Spleen (tissue), 11 donors: Measurements from ENCODE around the gene TTC19. TPM values are rescaled to one million over a fixed set of nuclear protein-coding genes. Genes with fewer than 3 reads are reported as not detected.
"Not testable (repeated sequence)": the region's sequence is repeated elsewhere in the genome, so short reads cannot be mapped to it uniquely, and the experiment has no call there.

Source experiments
- DNase-seq: peaks from one replicate; pipeline ENCODE4 v3.0.0-alpha.2; 2020
- H3K27ac ChIP-seq, 8 donors: fragments of 200-600 bp; sonication (generic) in 7 of 8; 1 replicate in 4 of 8; 2 replicates in 4 of 8; pipeline versions ENCODE4 v1.5.0 to v1.8.0; 2016 to 2021; ENCODE audit warnings: inconsistent platforms in 4 of 8, mild to moderate bottlenecking in 4 of 8, moderate library complexity in 1 of 8
- H3K27me3 ChIP-seq, 7 donors: fragments of 200-600 bp; sonication (generic) in 6 of 7; replicated peaks in 1 of 7; 1 replicate in 4 of 7; 2 replicates in 3 of 7; pipeline versions ENCODE4 v1.5.0 to v1.8.0; 2016 to 2021; ENCODE audit warnings: inconsistent platforms in 3 of 7, mild to moderate bottlenecking in 1 of 7
- H3K36me3 ChIP-seq, 6 donors: fragments of 200-600 bp; sonication (generic) in 5 of 6; 1 replicate in 4 of 6; 2 replicates in 2 of 6; pipeline versions ENCODE4 v1.5.0 to v1.8.0; 2016 to 2021; ENCODE audit warnings: inconsistent platforms in 2 of 6
- H3K4me1 ChIP-seq, 6 donors: fragments of 200-600 bp; sonication (generic) in 5 of 6; 1 replicate in 3 of 6; 2 replicates in 3 of 6; pipeline versions ENCODE4 v1.5.0 to v1.8.0; 2016 to 2021; ENCODE audit warnings: inconsistent platforms in 3 of 6
- H3K4me3 ChIP-seq, 8 donors: fragments of 200-600 bp; sonication (generic) in 7 of 8; 1 replicate in 4 of 8; 2 replicates in 4 of 8; pipeline versions ENCODE4 v1.5.0 to v1.8.0; 2016 to 2021; ENCODE audit warnings: inconsistent platforms in 4 of 8, mild to moderate bottlenecking in 4 of 8, moderate library complexity in 2 of 8
- H3K9me3 ChIP-seq, 8 donors: fragments of 200-600 bp; sonication (generic) in 7 of 8; 1 replicate in 4 of 8; 2 replicates in 4 of 8; pipeline versions ENCODE4 v1.5.0 to v1.8.0; 2016 to 2021; ENCODE audit warnings: inconsistent platforms in 4 of 8
- POLR2A ChIP-seq, 3 donors: fragments of 450-650 bp; IDR thresholded peaks; one replicate each; pipeline ENCODE4 v1.5.1; 2017; ENCODE audit warnings: antibody characterized with exemption in 3 of 3, mild to moderate bottlenecking in 1 of 3
- POLR2AphosphoS5 ChIP-seq, 3 donors: sonication (generic); formaldehyde crosslinking; IDR thresholded peaks; one replicate each; pipeline ENCODE4 v1.5.1; 2017; ENCODE audit warnings: antibody characterized with exemption in 3 of 3
- WGBS, 5 donors: extraction: QIAGEN DNeasy Blood & Tissue Kit in 3 of 5; methylation state at CpG; one replicate each; pipeline versions ENCODE4 v1.1.5 to v1.1.7; 2013 to 2018; 5-methylcytosine and 5-hydroxymethylcytosine counted together
- intact Hi-C: fragments of 100-400 bp; cut with DNase I; formaldehyde crosslinking; loops from one replicate; pipeline ENCODE4 v1.15.0; 2023; ENCODE audit warnings: low total_unique reads
- polyA plus RNA-seq, 3 donors: library from polyadenylated mRNA; stranded (reverse); fragments of 200-250 nt; gene quantifications; one replicate each; pipeline ENCODE4 v1.2.1, GENCODE V29; 2013
- total RNA-seq, 7 donors: library from RNA; depleted of rRNA in 3 of 7; stranded (reverse); fragments of >200 nt in 3 of 7; fragmentation: NEBNext Ultra II Directional in 4 of 7; extraction: Animal tissue kit (Norgen Biotek cat#: 25700) in 4 of 7; gene quantifications; one replicate each; pipeline versions ENCODE4 v1.1.0 to v1.2.1, GENCODE V29; 2016 to 2021
- TF ChIP-seq, protein P1 (sequence below), 11 experiments: fragments of 200-600 bp in 7 of 11; fragments of 450-650 bp in 4 of 11; sonication (generic) in 4 of 11; IDR thresholded peaks in 8 of 11; conservative IDR thresholded peaks in 3 of 11; 1 replicate in 7 of 11; 2 replicates in 4 of 11; pipeline versions ENCODE4 v1.4.0 to v1.8.0; 2016 to 2021; ENCODE audit warnings: antibody characterized with exemption in 11 of 11, inconsistent platforms in 4 of 11, mild to moderate bottlenecking in 1 of 11
- donor health status: healthy with polysubstance abuse.
- donor health status: DM: no; HTN: no; CAD: no; lungs with moderate emphysema.
- donor health status: DM: no; HTN: no; CAD: no.
- donor health status: Bipolar disorder and iron deficiency.
- donor health status: healthy.
- donor health status: DM: no; HTN: no; CAD: no.
- donor health status: DM: yes; HTN: yes; CAD: no.

TTC19 gene
- total and polyA plus RNA-seq, 10 donors, result 14.6 to 59.9 (median 34.4) TPM

DNA sequence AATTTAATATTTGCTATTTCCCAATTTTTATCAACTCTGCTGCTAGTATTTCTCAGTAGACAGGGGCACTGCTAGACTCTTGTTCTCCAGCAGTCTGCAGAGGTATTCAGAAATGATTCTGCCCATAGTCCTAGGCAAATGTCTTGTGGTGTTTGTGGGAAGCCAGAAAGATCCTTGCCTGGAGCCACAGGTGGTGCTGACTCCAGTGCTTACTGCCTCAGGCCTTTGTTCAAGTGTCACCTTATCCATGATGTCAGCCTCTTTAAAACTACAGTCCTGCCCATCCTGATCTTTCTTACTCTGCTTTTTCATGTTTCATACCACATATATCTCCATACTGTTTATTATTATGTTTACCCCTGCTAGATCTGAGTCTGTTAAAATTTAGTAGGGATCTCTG, 26.6 kb upstream of the TTC19 start:
- no peak overlapping the region for H3K4me3 ChIP-seq
- intact Hi-C loops, result no loop called here
- peaks cover 0 to 7% (median 0%) of the 10 kb centered on the region in 7 donors for H3K27me3 ChIP-seq
- peaks cover 3 to 37% (median 16%) of the 10 kb centered on the region in 6 donors for H3K36me3 ChIP-seq
- no peak overlapping the region for H3K27ac ChIP-seq
- DNase-seq, result no peak
- H3K9me3 ChIP-seq, result no peaks in the 10 kb centered on the region
- TF ChIP-seq, protein P1, sequence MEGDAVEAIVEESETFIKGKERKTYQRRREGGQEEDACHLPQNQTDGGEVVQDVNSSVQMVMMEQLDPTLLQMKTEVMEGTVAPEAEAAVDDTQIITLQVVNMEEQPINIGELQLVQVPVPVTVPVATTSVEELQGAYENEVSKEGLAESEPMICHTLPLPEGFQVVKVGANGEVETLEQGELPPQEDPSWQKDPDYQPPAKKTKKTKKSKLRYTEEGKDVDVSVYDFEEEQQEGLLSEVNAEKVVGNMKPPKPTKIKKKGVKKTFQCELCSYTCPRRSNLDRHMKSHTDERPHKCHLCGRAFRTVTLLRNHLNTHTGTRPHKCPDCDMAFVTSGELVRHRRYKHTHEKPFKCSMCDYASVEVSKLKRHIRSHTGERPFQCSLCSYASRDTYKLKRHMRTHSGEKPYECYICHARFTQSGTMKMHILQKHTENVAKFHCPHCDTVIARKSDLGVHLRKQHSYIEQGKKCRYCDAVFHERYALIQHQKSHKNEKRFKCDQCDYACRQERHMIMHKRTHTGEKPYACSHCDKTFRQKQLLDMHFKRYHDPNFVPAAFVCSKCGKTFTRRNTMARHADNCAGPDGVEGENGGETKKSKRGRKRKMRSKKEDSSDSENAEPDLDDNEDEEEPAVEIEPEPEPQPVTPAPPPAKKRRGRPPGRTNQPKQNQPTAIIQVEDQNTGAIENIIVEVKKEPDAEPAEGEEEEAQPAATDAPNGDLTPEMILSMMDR (IDR thresholded peaks at IDR 0.05 in 8 of 11, conservative IDR thresholded peaks at IDR 0.05 in 3 of 11), result no peak
- TF ChIP-seq POLR2A (IDR thresholded peaks at IDR 0.05), result no peak
- no peak for TF ChIP-seq POLR2AphosphoS5 (IDR thresholded peaks at IDR 0.05)
- no peaks in the 10 kb centered on the region for H3K4me1 ChIP-seq

DNA sequence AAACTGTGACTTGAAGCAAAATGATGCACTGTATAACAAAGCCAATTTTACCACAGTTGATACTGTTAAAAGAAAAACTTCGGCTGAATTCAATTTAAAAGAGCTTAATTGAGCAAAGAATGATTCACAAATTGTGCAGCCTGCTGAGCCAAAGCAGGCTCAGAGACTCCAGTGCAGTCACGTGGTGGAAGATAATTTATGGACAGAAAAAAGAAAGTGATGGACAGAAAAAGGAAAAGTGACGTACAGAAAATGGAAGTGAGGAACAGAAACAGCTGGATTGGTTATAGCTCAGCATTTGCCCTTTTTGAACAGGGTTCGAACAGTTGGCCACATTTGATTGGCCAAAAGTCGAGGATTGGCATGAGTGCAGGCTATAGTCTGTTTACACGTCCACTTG, 25.8 kb upstream of the TTC19 start:
- Histone ChIP-seq H3K27me3 (no peaks in the 10 kb centered on the region), H3K36me3 (peaks cover 3 to 44% (median 20%) of the 10 kb centered on the region in 6 donors), H3K4me3 (no peak overlapping the region), H3K9me3 (no peaks in the 10 kb centered on the region), H3K4me1 (no peaks in the 10 kb centered on the region), H3K27ac (no peak overlapping the region)
- intact Hi-C loops, result no loop called here
- 79 to 89% (median 89%) methylated on average over 6 of the region's 6 CpGs for WGBS, 5 donors
- TF ChIP-seq, protein P1 (IDR thresholded peaks at IDR 0.05 in 8 of 11, conservative IDR thresholded peaks at IDR 0.05 in 3 of 11), result no peak
- TF ChIP-seq POLR2AphosphoS5 (IDR thresholded peaks at IDR 0.05) (no peak), POLR2A (IDR thresholded peaks at IDR 0.05) (no peak)
- DNase-seq, result no peak

DNA sequence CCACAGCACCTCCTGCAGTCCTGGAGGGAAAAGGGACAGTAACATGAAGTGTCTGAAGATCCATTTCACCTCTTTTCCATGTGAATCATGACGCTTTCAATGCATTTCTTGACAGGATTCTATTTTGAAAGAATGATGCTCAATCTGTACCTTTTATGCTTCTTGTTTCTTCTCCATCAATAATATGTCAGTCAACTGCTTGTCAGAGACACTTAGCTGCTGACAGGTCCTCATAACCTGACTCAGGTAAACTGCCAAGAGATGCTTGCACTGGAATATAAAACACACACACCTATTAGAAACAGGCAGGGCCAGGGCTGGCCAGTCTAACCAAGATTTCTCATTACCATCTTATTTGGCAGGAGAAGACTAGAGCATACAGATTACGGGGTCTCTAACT, 21.7 kb upstream of the TTC19 start:
- Histone ChIP-seq H3K4me1 (peaks cover 0 to 16% (median 0%) of the 10 kb centered on the region in 6 donors), H3K36me3 (peaks cover 3 to 76% (median 43%) of the 10 kb centered on the region in 6 donors), H3K9me3 (no peaks in the 10 kb centered on the region), H3K4me3 (no peak overlapping the region), H3K27me3 (no peaks in the 10 kb centered on the region), H3K27ac (no peak overlapping the region)
- DNase-seq, result no peak
- WGBS, 5 donors, result 95 to 100% (median 99%) methylated on average over 2 of the region's 2 CpGs
- intact Hi-C loops, result no loop called here
- no peak for TF ChIP-seq POLR2A (IDR thresholded peaks at IDR 0.05)
- no peak for TF ChIP-seq POLR2AphosphoS5 (IDR thresholded peaks at IDR 0.05)
- TF ChIP-seq, protein P1 (IDR thresholded peaks at IDR 0.05 in 8 of 11, conservative IDR thresholded peaks at IDR 0.05 in 3 of 11), result no peak

DNA sequence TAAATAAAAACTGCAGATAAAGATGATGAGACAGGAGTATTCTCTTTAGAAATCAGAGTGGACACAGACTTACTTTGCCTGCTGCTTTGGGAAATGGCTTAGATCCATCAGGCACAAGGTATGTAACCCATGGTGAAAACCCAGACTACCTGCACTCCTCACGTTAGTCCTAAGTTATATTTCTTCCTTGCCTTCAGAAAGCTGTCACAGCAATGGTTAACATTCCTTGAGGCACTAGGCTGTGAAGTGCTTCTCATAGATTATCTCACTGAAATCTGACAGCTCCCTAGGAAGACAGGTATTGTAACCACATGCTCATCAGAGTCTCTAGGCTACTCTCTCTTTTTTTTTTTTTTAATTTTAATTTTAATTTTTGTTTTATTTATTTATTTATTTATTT, 21.0 kb upstream of the TTC19 start:
- intact Hi-C loops, result no loop called here
- 88 to 100% (median 94%) methylated on average over 1 of the region's 1 CpG for whole genome bisulfite sequencing, 5 donors

DNA sequence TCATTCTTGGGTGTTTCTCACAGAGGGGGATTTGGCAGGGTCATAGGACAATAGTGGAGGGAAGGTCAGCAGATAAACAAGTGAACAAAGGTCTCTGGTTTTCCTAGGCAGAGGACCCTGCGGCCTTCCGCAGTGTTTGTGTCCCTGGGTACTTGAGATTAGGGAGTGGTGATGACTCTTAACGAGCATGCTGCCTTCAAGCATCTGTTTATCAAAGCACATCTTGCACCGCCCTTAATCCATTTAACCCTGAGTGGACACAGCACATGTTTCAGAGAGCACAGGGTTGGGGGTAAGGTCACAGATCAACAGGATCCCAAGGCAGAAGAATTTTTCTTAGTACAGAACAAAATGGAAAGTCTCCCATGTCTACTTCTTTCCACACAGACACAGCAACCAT, 20.6 kb upstream of the TTC19 start:
- H3K27me3 ChIP-seq, H3K27ac ChIP-seq, intact Hi-C loops, DNase-seq, H3K4me3 ChIP-seq, H3K9me3 ChIP-seq: not testable (repeated sequence)
- 69 to 94% (median 81%) methylated on average over 1 to 2 of the region's 4 CpGs for WGBS, 5 donors
- Histone ChIP-seq H3K36me3 (peaks cover 3 to 87% (median 51%) of the 10 kb centered on the region in 6 donors), H3K4me1 (peaks cover 0 to 16% (median 0%) of the 10 kb centered on the region in 6 donors)

More for the DNA sequence above, 21.0 kb upstream of the TTC19 start:
- Histone ChIP-seq H3K9me3 (no peaks in the 10 kb centered on the region), H3K27ac (no peak overlapping the region), H3K4me1 (peaks cover 0 to 16% (median 0%) of the 10 kb centered on the region in 6 donors), H3K27me3 (no peaks in the 10 kb centered on the region), H3K4me3 (no peak overlapping the region), H3K36me3 (peaks cover 3 to 83% (median 47%) of the 10 kb centered on the region in 6 donors)
- DNase-seq, result no peak
- TF ChIP-seq, protein P1 (IDR thresholded peaks at IDR 0.05 in 8 of 11, conservative IDR thresholded peaks at IDR 0.05 in 3 of 11), result no peak
